H1 (cell line): ENCODE results near the gene TXNDC8. TPM values are rescaled to one million over a fixed set of nuclear protein-coding genes. Genes with fewer than 3 reads are reported as not detected.

Experiments used
- CHD2 ChIP-seq: IDR thresholded peaks from 2 replicates; pipeline ENCODE4 v1.6.1; 2012; ENCODE audit warnings: low read length, improper control_type of control experiment
- SIX5 ChIP-seq: IDR thresholded peaks from 2 replicates; pipeline ENCODE4 v1.6.1; 2011; ENCODE audit warnings: mild to moderate bottlenecking, low read depth, low read length
- polyA plus RNA-seq, 7 experiments: library from polyadenylated mRNA; depleted of rRNA in 3 of 7; stranded (reverse) in 5 of 7; unstranded in 2 of 7; fragments of >200 nt in 5 of 7; fragments of 200-250 nt in 2 of 7; gene quantifications; 1 replicate in 5 of 7; 2 replicates in 1 of 7; 4 replicates in 1 of 7; pipeline versions ENCODE4 v1.2.1 to v1.2.3, GENCODE V29; 2011 to 2013; ENCODE audit warnings: missing spikeins in 2 of 7, mixed read lengths in 2 of 7
- total RNA-seq: library from RNA; stranded (reverse); fragmentation: NEBNext Ultra II Directional; extraction: Animal tissue kit (Norgen Biotek cat#: 25700); gene quantifications from 2 replicates; pipeline ENCODE4 v1.2.1, GENCODE V29; 2021

Gene TXNDC8
- total and polyA plus RNA-seq, 2 of the 8 experiments (the other 6 are each of a cell fraction or from before 2014, with no cell fraction given) = not detected

GRCh38 chr9:110309681-110310080, 28.0 kb downstream of the TXNDC8 start (continued):
- no peak for TF ChIP-seq SIX5
- TF ChIP-seq CHD2 = no peak
